ENCODE measurements around the gene SLC9A8. TPM values are rescaled to one million over a fixed set of nuclear protein-coding genes. Genes with fewer than 3 reads are reported as not detected.

SLC9A8 gene
- total and polyA plus RNA-seq, 12 donors = 12.4 to 23.3 (median 17.5) TPM

GRCh38 chr20:49831022-49831769, 18.6 kb downstream of the SLC9A8 start:
- DNase-seq = peak in 2 of 7 donors; percentile 29 to 41
- TF ChIP-seq POLR2A (IDR thresholded peaks at IDR 0.05) (no peak), CTCF (IDR thresholded peaks at IDR 0.05) (no peak)
- intact Hi-C loops (cut with DNase I) = no loop called here
- H3K36me3 ChIP-seq (replicated peaks in 1 of 2) = peaks cover 0 to 5% of the 10 kb centered on the region in 2 donors
- no peaks in the 10 kb centered on the region for H3K27me3 ChIP-seq
- peaks cover 0 to 3% of the 10 kb centered on the region in 2 donors for H3K4me1 ChIP-seq (replicated peaks in 1 of 2)
- H3K9me3 ChIP-seq (replicated peaks in 1 of 3) = no peaks in the 10 kb centered on the region
- peak overlapping the region in 2 of 5 donors; percentile 47 to 50 for H3K27ac ChIP-seq
- no peak overlapping the region for H3K4me3 ChIP-seq
- 79 to 90% (median 85%) methylated on average over 11 of the region's 11 CpGs for WGBS, 4 donors

GRCh38 chr20:49831770-49832631, 19.4 kb downstream of the SLC9A8 start:
- DNase-seq = peak in 1 of 7 donors; percentile 45
- H3K9me3 ChIP-seq (replicated peaks in 1 of 3) = no peaks in the 10 kb centered on the region
- H3K36me3 ChIP-seq (replicated peaks in 1 of 2) = peaks cover 0 to 5% of the 10 kb centered on the region in 2 donors
- intact Hi-C loops (cut with DNase I) = no loop called here
- WGBS, 4 donors = 81 to 84% (median 82%) methylated on average over 10 to 12 of the region's 12 CpGs
- no peak for TF ChIP-seq POLR2A (IDR thresholded peaks at IDR 0.05)
- TF ChIP-seq CTCF (IDR thresholded peaks at IDR 0.05) = no peak
- H3K27ac ChIP-seq = peak overlapping the region in 2 of 5 donors; percentile 47 to 50
- H3K27me3 ChIP-seq = no peaks in the 10 kb centered on the region
- H3K4me1 ChIP-seq (replicated peaks in 1 of 2) = peaks cover 0 to 3% of the 10 kb centered on the region in 2 donors
- no peak overlapping the region for H3K4me3 ChIP-seq

GRCh38 chr20:49832632-49833327, 20.2 kb downstream of the SLC9A8 start:
- no peak overlapping the region for H3K4me3 ChIP-seq
- no peak for TF ChIP-seq CTCF (IDR thresholded peaks at IDR 0.05)
- no peak for TF ChIP-seq POLR2A (IDR thresholded peaks at IDR 0.05)
- no peaks in the 10 kb centered on the region for H3K27me3 ChIP-seq
- H3K4me1 ChIP-seq (replicated peaks in 1 of 2) = peaks cover 0 to 3% of the 10 kb centered on the region in 2 donors
- H3K9me3 ChIP-seq (replicated peaks in 1 of 3) = no peaks in the 10 kb centered on the region
- intact Hi-C loops (cut with DNase I) = no loop called here
- H3K36me3 ChIP-seq (replicated peaks in 1 of 2) = peaks cover 0 to 5% of the 10 kb centered on the region in 2 donors
- WGBS, 4 donors = 85 to 93% (median 88%) methylated on average over 13 of the region's 13 CpGs
- peak in 2 of 7 donors; percentile 39 to 48 for DNase-seq
- peak overlapping the region in 2 of 5 donors; percentile 47 to 50 for H3K27ac ChIP-seq

- Histone ChIP-seq H3K4me1 (replicated peaks in 1 of 2) (peaks cover 0 to 3% of the 10 kb centered on the region in 2 donors), H3K36me3 (replicated peaks in 1 of 2) (peaks cover 0 to 5% of the 10 kb centered on the region in 2 donors), H3K9me3 (replicated peaks in 1 of 3) (no peaks in the 10 kb centered on the region), H3K4me3 (no peak overlapping the region), H3K27me3 (no peaks in the 10 kb centered on the region), H3K27ac (no peak overlapping the region)
- intact Hi-C loops (cut with DNase I) = no loop called here
- WGBS, 4 donors = 88 to 96% (median 92%) methylated on average over 4 of the region's 4 CpGs
- no peak for DNase-seq
- no peak for TF ChIP-seq CTCF (IDR thresholded peaks at IDR 0.05)
- TF ChIP-seq POLR2A (IDR thresholded peaks at IDR 0.05) = no peak
Measured at GRCh38 chr20:49833483-49833882, 20.9 kb downstream of the SLC9A8 start.

Measured in adrenal gland (tissue), 12 donors.